GM12892 (cell line): ENCODE results near the gene TNS3.

Source experiments
- POLR2A ChIP-seq: IDR thresholded peaks from 2 replicates; pipeline ENCODE4 v1.6.1; 2011; ENCODE audit warnings: low read depth, low read length, control low read depth
- POLR2AphosphoS5 ChIP-seq: IDR thresholded peaks from 2 replicates; pipeline ENCODE4 v1.6.1; 2011; ENCODE audit warnings: low read depth, low read length, control low read depth
- TAF1 ChIP-seq: IDR thresholded peaks from 2 replicates; pipeline ENCODE4 v1.6.1; 2011; ENCODE audit warnings: low read depth, mild to moderate bottlenecking, control low read depth, low read length, borderline replicate concordance

DNA sequence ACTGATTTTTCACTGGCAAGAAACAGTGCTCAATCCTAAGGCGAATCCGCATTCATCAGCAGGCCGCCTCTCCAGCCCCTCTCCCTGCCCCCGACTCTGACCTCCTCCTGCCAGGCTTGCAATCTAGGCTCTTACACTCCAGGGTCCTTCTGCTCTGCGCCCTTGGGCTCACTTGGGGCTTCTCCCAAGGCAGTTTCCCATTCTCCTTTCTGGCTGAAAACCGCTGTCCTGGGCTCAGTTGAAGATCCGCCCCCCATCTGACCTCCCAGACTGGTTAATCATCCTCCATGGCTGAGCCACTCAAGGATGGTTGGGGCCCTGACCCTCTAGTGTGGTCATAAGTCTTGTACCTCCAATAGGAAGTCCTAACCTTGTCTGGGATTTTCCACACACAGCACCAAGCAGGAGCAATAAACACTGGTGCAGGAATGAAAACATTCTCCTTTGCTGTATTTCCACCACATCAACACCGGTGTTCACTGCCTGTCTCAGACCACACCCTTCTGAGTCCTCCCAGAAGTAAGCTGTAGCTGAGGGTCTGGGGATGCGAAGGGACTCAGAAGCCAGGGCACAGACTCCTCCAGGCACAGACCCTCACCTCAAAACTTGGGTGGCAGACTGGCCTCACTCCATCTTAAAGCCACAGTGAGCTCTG, 42.4 kb downstream of the TNS3 start:
- TF ChIP-seq POLR2A (no peak), POLR2AphosphoS5 (no peak), TAF1 (no peak)
